ENCODE results near the gene TGFBI.

The TGFBI gene

GRCh38 chr5:136016945-136017530 lies 11.8 kb upstream of the TGFBI start:
- Histone ChIP-seq H2BK5ac (ENCODE audit: low read depth, low read length, poor library complexity) (peak overlapping the region; percentile 89), H3K4ac (ENCODE audit: low read depth, low read length) (peak overlapping the region; percentile 72), H3K18ac (ENCODE audit: low read length) (peak overlapping the region; percentile 39), H3K9ac (ENCODE audit: low read length) (no peak overlapping the region), H3K23ac (ENCODE audit: low read length) (no peak overlapping the region), H3K9me3 (ENCODE audit: insufficient read depth, low read depth, low read length) (no peaks in the 10 kb centered on the region), H3K27ac (ENCODE audit: low read depth, low read length) (peak overlapping the region; percentile 98), H3K79me2 (ENCODE audit: control insufficient read depth, insufficient read depth, low read length, poor library complexity) (peaks cover 7% of the 10 kb centered on the region), H3K79me1 (ENCODE audit: low read length) (peaks cover 60% of the 10 kb centered on the region), H3K4me1 (ENCODE audit: control insufficient read depth in 1 of 2, insufficient read depth in 2 of 2, low read length in 2 of 2) (peaks cover 16 to 34% of the 10 kb centered on the region in 2 experiments), H3K4me3 (ENCODE audit: low read depth, low read length) (no peak overlapping the region), H2BK120ac (ENCODE audit: insufficient read depth, low read length, poor library complexity) (peak overlapping the region; percentile 99), H3K4me2 (ENCODE audit: low read length) (no peak overlapping the region), H3K14ac (ENCODE audit: low read length) (peak overlapping the region; percentile 86), H4K12ac (ENCODE audit: low read depth, low read length) (no peak overlapping the region), H3K36me3 (ENCODE audit: control insufficient read depth in 1 of 2, insufficient read depth in 2 of 2, low read length in 2 of 2) (no peaks in the 10 kb centered on the region), H2BK12ac (ENCODE audit: low read length) (peak overlapping the region; percentile 83), H2AK5ac (ENCODE audit: low read length) (peak overlapping the region; percentile 11), H2AFZ (ENCODE audit: insufficient read depth, low read length, poor library complexity) (no peak overlapping the region), H4K8ac (ENCODE audit: low read depth, low read length) (peak overlapping the region; percentile 17), H4K91ac (ENCODE audit: low read depth, low read length) (peak overlapping the region; percentile 96), H3K27me3 (ENCODE audit: insufficient read depth, low read length) (no peaks in the 10 kb centered on the region)
- no CpG with 5 or more reads among the region's 2 CpGs for WGBS (ENCODE audit: extremely low coverage, insufficient coverage, insufficient read length)
- no peak for DNase-seq

GRCh38 chr5:136018814-136019783 lies 9.7 kb upstream of the TGFBI start:
- no peak overlapping the region for H3K4me3 ChIP-seq (ENCODE audit: low read depth, low read length)
- H2BK120ac ChIP-seq (ENCODE audit: insufficient read depth, low read length, poor library complexity), result peak overlapping the region; percentile 99
- peak overlapping the region; percentile 98 for H2BK5ac ChIP-seq (ENCODE audit: low read depth, low read length, poor library complexity)
- H4K91ac ChIP-seq (ENCODE audit: low read depth, low read length), result peak overlapping the region; percentile 96
- H3K27me3 ChIP-seq (ENCODE audit: insufficient read depth, low read length), result no peaks in the 10 kb centered on the region
- H3K9ac ChIP-seq (ENCODE audit: low read length), result peak overlapping the region; percentile 5
- H3K23ac ChIP-seq (ENCODE audit: low read length), result no peak overlapping the region
- peaks cover 16 to 34% of the 10 kb centered on the region in 2 experiments for H3K4me1 ChIP-seq (ENCODE audit: control insufficient read depth in 1 of 2, insufficient read depth in 2 of 2, low read length in 2 of 2)
- H2BK12ac ChIP-seq (ENCODE audit: low read length), result peak overlapping the region; percentile 27
- peak overlapping the region; percentile 98 for H3K27ac ChIP-seq (ENCODE audit: low read depth, low read length)
- H2AK5ac ChIP-seq (ENCODE audit: low read length), result peak overlapping the region; percentile 1
- no CpG with 5 or more reads among the region's 11 CpGs for WGBS (ENCODE audit: extremely low coverage, insufficient coverage, insufficient read length)
- H3K4ac ChIP-seq (ENCODE audit: low read depth, low read length), result peak overlapping the region; percentile 85
- no peak for DNase-seq
- H3K4me2 ChIP-seq (ENCODE audit: low read length), result no peak overlapping the region
- H4K12ac ChIP-seq (ENCODE audit: low read depth, low read length), result no peak overlapping the region
- no peaks in the 10 kb centered on the region for H3K36me3 ChIP-seq (ENCODE audit: control insufficient read depth in 1 of 2, insufficient read depth in 2 of 2, low read length in 2 of 2)
- peak overlapping the region; percentile 83 for H3K14ac ChIP-seq (ENCODE audit: low read length)
- peak overlapping the region; percentile 72 for H4K8ac ChIP-seq (ENCODE audit: low read depth, low read length)
- H3K18ac ChIP-seq (ENCODE audit: low read length), result peak overlapping the region; percentile 43
- no peak overlapping the region for H2AFZ ChIP-seq (ENCODE audit: insufficient read depth, low read length, poor library complexity)
- H3K79me1 ChIP-seq (ENCODE audit: low read length), result peaks cover 73% of the 10 kb centered on the region
- peaks cover 10% of the 10 kb centered on the region for H3K79me2 ChIP-seq (ENCODE audit: control insufficient read depth, insufficient read depth, low read length, poor library complexity)
- H3K9me3 ChIP-seq (ENCODE audit: insufficient read depth, low read depth, low read length), result no peaks in the 10 kb centered on the region

GRCh38 chr5:136020001-136020382 lies 8.8 kb upstream of the TGFBI start:
- H3K18ac ChIP-seq (ENCODE audit: low read length), result peak overlapping the region; percentile 87
- H3K9me3 ChIP-seq (ENCODE audit: insufficient read depth, low read depth, low read length), result no peaks in the 10 kb centered on the region
- peak overlapping the region; percentile 98 for H3K27ac ChIP-seq (ENCODE audit: low read depth, low read length)
- peak overlapping the region; percentile 81 for H2BK5ac ChIP-seq (ENCODE audit: low read depth, low read length, poor library complexity)
- H3K27me3 ChIP-seq (ENCODE audit: insufficient read depth, low read length), result no peaks in the 10 kb centered on the region
- peaks cover 10% of the 10 kb centered on the region for H3K79me2 ChIP-seq (ENCODE audit: control insufficient read depth, insufficient read depth, low read length, poor library complexity)
- H4K8ac ChIP-seq (ENCODE audit: low read depth, low read length), result peak overlapping the region; percentile 69
- peak overlapping the region; percentile 90 for H2BK12ac ChIP-seq (ENCODE audit: low read length)
- peak overlapping the region; percentile 96 for H4K91ac ChIP-seq (ENCODE audit: low read depth, low read length)
- no peak overlapping the region for H4K12ac ChIP-seq (ENCODE audit: low read depth, low read length)
- H3K4ac ChIP-seq (ENCODE audit: low read depth, low read length), result peak overlapping the region; percentile 85
- H3K36me3 ChIP-seq (ENCODE audit: control insufficient read depth in 1 of 2, insufficient read depth in 2 of 2, low read length in 2 of 2), result no peaks in the 10 kb centered on the region
- H2AFZ ChIP-seq (ENCODE audit: insufficient read depth, low read length, poor library complexity), result no peak overlapping the region
- H3K9ac ChIP-seq (ENCODE audit: low read length), result no peak overlapping the region
- no peak for DNase-seq
- WGBS (ENCODE audit: extremely low coverage, insufficient coverage, insufficient read length), result no CpG with 5 or more reads among the region's 2 CpGs
- no peak overlapping the region for H3K23ac ChIP-seq (ENCODE audit: low read length)
- H3K4me3 ChIP-seq (ENCODE audit: low read depth, low read length), result no peak overlapping the region
- peak overlapping the region; percentile 93 for H2AK5ac ChIP-seq (ENCODE audit: low read length)
- peak overlapping the region; percentile 83 for H3K14ac ChIP-seq (ENCODE audit: low read length)
- H3K79me1 ChIP-seq (ENCODE audit: low read length), result peaks cover 67% of the 10 kb centered on the region
- H3K4me1 ChIP-seq (ENCODE audit: control insufficient read depth in 1 of 2, insufficient read depth in 2 of 2, low read length in 2 of 2), result peaks cover 14 to 29% of the 10 kb centered on the region in 2 experiments
- H3K4me2 ChIP-seq (ENCODE audit: low read length), result peak overlapping the region; percentile 7
- H2BK120ac ChIP-seq (ENCODE audit: insufficient read depth, low read length, poor library complexity), result peak overlapping the region; percentile 98

- no peak overlapping the region for H3K18ac ChIP-seq (ENCODE audit: low read length)
- no peak overlapping the region for H3K4me2 ChIP-seq (ENCODE audit: low read length)
- H4K12ac ChIP-seq (ENCODE audit: low read depth, low read length), result no peak overlapping the region
- DNase-seq, result peak; percentile 49 to 50
- H3K27me3 ChIP-seq (ENCODE audit: insufficient read depth, low read length), result no peaks in the 10 kb centered on the region
- peak overlapping the region; percentile 50 for H2BK120ac ChIP-seq (ENCODE audit: insufficient read depth, low read length, poor library complexity)
- peaks cover 6% of the 10 kb centered on the region for H3K79me2 ChIP-seq (ENCODE audit: control insufficient read depth, insufficient read depth, low read length, poor library complexity)
- H3K9me3 ChIP-seq (ENCODE audit: insufficient read depth, low read depth, low read length), result no peaks in the 10 kb centered on the region
- H2AFZ ChIP-seq (ENCODE audit: insufficient read depth, low read length, poor library complexity), result no peak overlapping the region
- peak overlapping the region; percentile 98 for H3K27ac ChIP-seq (ENCODE audit: low read depth, low read length)
- no peak overlapping the region for H3K23ac ChIP-seq (ENCODE audit: low read length)
- peaks cover 14 to 28% of the 10 kb centered on the region in 2 experiments for H3K4me1 ChIP-seq (ENCODE audit: control insufficient read depth in 1 of 2, insufficient read depth in 2 of 2, low read length in 2 of 2)
- no CpG with 5 or more reads among the region's 10 CpGs for WGBS (ENCODE audit: extremely low coverage, insufficient coverage, insufficient read length)
- H3K4ac ChIP-seq (ENCODE audit: low read depth, low read length), result no peak overlapping the region
- H3K36me3 ChIP-seq (ENCODE audit: control insufficient read depth in 1 of 2, insufficient read depth in 2 of 2, low read length in 2 of 2), result no peaks in the 10 kb centered on the region
- H2BK12ac ChIP-seq (ENCODE audit: low read length), result no peak overlapping the region
- H2BK5ac ChIP-seq (ENCODE audit: low read depth, low read length, poor library complexity), result peak overlapping the region; percentile 75
- H3K79me1 ChIP-seq (ENCODE audit: low read length), result peaks cover 62% of the 10 kb centered on the region
- peak overlapping the region; percentile 37 for H4K91ac ChIP-seq (ENCODE audit: low read depth, low read length)
- no peak overlapping the region for H3K4me3 ChIP-seq (ENCODE audit: low read depth, low read length)
- no peak overlapping the region for H4K8ac ChIP-seq (ENCODE audit: low read depth, low read length)
- no peak overlapping the region for H2AK5ac ChIP-seq (ENCODE audit: low read length)
- H3K14ac ChIP-seq (ENCODE audit: low read length), result no peak overlapping the region
- no peak overlapping the region for H3K9ac ChIP-seq (ENCODE audit: low read length)
Measured at GRCh38 chr5:136020383-136021015, 8.3 kb upstream of the TGFBI start.
